ENCODE data around the gene PARP11. TPM values are rescaled to one million over a fixed set of nuclear protein-coding genes. Genes with fewer than 3 reads are reported as not detected.

The PARP11 gene
- total RNA-seq, 1 experiment from 2014 or later = 11.3 TPM

GRCh38 chr12:3810540-3810939 lies 62.7 kb downstream of the PARP11 start:
- H4K8ac ChIP-seq (replicated peaks; ENCODE audit: insufficient read length, low read depth, low read length) = no peak overlapping the region
- no peak overlapping the region for H2BK20ac ChIP-seq (ENCODE audit: low read depth, low read length, poor library complexity, severe bottlenecking)
- H3K56ac ChIP-seq (ENCODE audit: insufficient read length, low read depth, low read length) = no peak overlapping the region
- no peak overlapping the region for H3K14ac ChIP-seq (ENCODE audit: insufficient read depth, low read length)
- no peak overlapping the region for H4K91ac ChIP-seq (ENCODE audit: insufficient read length, low read depth, low read length)
- no peak overlapping the region for H2BK15ac ChIP-seq (ENCODE audit: low read depth, low read length)
- no peak overlapping the region for H2BK5ac ChIP-seq (ENCODE audit: insufficient read length, low read length)
- H3K79me2 ChIP-seq (ENCODE audit: insufficient read depth, low read length) = no peaks in the 10 kb centered on the region
- no peaks in the 10 kb centered on the region for H3K4me1 ChIP-seq (ENCODE audit: insufficient read depth, low read length)
- H3K27ac Mint-ChIP-seq = no peak overlapping the region
- no peak overlapping the region for H2BK120ac ChIP-seq (ENCODE audit: low read depth, low read length, poor library complexity, severe bottlenecking)
- no peak overlapping the region for H3T11ph ChIP-seq (ENCODE audit: low read length)
- H4K5ac ChIP-seq (ENCODE audit: insufficient read length, low read depth, low read length) = no peak overlapping the region
- no peak for TF ChIP-seq CTCF (conservative IDR thresholded peaks at IDR 0.05)
- H3K18ac ChIP-seq (ENCODE audit: insufficient read length, low read depth, low read length) = no peak overlapping the region
- no peak overlapping the region for H3K9ac ChIP-seq (ENCODE audit: extremely low read depth, insufficient read length, low read length)
- H2BK12ac ChIP-seq (ENCODE audit: insufficient read length, low read depth, low read length) = no peak overlapping the region
- H3K23me2 ChIP-seq (ENCODE audit: insufficient read length, low read depth, low read length, poor library complexity, severe bottlenecking) = no peaks in the 10 kb centered on the region
- H3K9me3 ChIP-seq (ENCODE audit: control insufficient read depth, low read depth, low read length) = no peaks in the 10 kb centered on the region
- no peaks in the 10 kb centered on the region for H3K27me3 Mint-ChIP-seq (ENCODE audit: low read depth)
- no peak overlapping the region for H2AK5ac ChIP-seq (ENCODE audit: insufficient read length, low read length)
- no peak overlapping the region for H3K23ac ChIP-seq (ENCODE audit: insufficient read length, low read depth, low read length)
- H3K4me2 ChIP-seq (ENCODE audit: insufficient read depth, insufficient read length, low read length) = no peak overlapping the region
- no peak for DNase-seq
- H3K27me3 ChIP-seq (ENCODE audit: insufficient read depth, low read length) = no peaks in the 10 kb centered on the region
- H3K27ac ChIP-seq (ENCODE audit: insufficient read length, low read depth, low read length) = no peak overlapping the region
- no peak overlapping the region for H2AFZ ChIP-seq (ENCODE audit: low read length)
- no peak overlapping the region for H3K4ac ChIP-seq (ENCODE audit: low read depth, low read length)
- H3K36me3 Mint-ChIP-seq (ENCODE audit: insufficient read depth in 1 of 3, low read depth in 3 of 3) = peaks cover 0 to 11% (median 11%) of the 10 kb centered on the region in 3 experiments; a peak in 5 of 7 replicates
- H3K79me1 ChIP-seq (ENCODE audit: insufficient read depth, low read depth, low read length, poor library complexity, severe bottlenecking) = no peaks in the 10 kb centered on the region
- H4K20me1 ChIP-seq (ENCODE audit: control insufficient read depth, insufficient read depth, insufficient read length) = no peaks in the 10 kb centered on the region
- H3K4me3 Mint-ChIP-seq = no peak overlapping the region
- peaks cover 7 to 12% of the 10 kb centered on the region in 2 experiments; a peak in 3 of 4 replicates for H3K4me1 Mint-ChIP-seq
- H3K9me3 Mint-ChIP-seq = no peaks in the 10 kb centered on the region

Measured in H9 (cell line).